HepG2 (cell line): Measurements from ENCODE around the gene NEURL1. TPM values are rescaled to one million over a fixed set of nuclear protein-coding genes. Genes with fewer than 3 reads are reported as not detected.

Source experiments
- ATAC-seq: fragments of 200-7000 bp; cut with Tn5 transposase; 3 replicates; pipeline ENCODE4 v1.9.1; 2020; ENCODE audit warnings: mild to moderate bottlenecking, moderate library complexity
- BruUV-seq: library from RNA; stranded (reverse); fragments of 400-500 nt; replicated peaks from 2 replicates; lab custom pipeline; 2021; lab: Mats Ljungman, UMichigan
- CTCF ChIA-PET: fragments of 300-600 bp; formaldehyde crosslinking; extraction: SDS; loops from one replicate; lab custom pipeline; 2021; ENCODE audit warnings: low total read pairs, inconsistent platforms, low intra/inter-chr PET ratio; lab: Yijun Ruan, JAX
- POLR2A ChIA-PET: fragments of 350-600 bp; sonication (Branson Sonifier 250); formaldehyde crosslinking; loops from one replicate; lab custom pipeline; 2020; ENCODE audit warnings: antibody characterized with exemption, inconsistent platforms; lab: Yijun Ruan, JAX
- DNase-seq: peaks from one replicate; pipeline ENCODE4 v3.0.0-alpha.2; 2015; ENCODE audit warnings: low spot score
- FAIRE-seq: peaks from 3 replicates; lab custom pipeline; 2011; peaks lifted over from hg19 to GRCh38; lab: Jason Lieb, UNC
- H2AFZ ChIP-seq: one replicate; pipeline ENCODE4 v1.6.1; 2011; ENCODE audit warnings: low read length, inconsistent platforms
- H3K27ac ChIP-seq: fragments of 300-600 bp; 3 replicates; pipeline ENCODE4 v1.8.0; 2011; ENCODE audit warnings: mixed run types, mild to moderate bottlenecking, mixed read lengths, low read length, inconsistent platforms; ENCODE audit not compliant: insufficient read depth; ENCODE audit errors: extremely low read length
- H3K27me3 ChIP-seq, 2 experiments: fragments of 200-600 bp in 1 of 2; 2 replicates in 1 of 2; 3 replicates in 1 of 2; pipeline versions ENCODE4 v1.6.0 to v1.8.0; 2011; ENCODE audit warnings: low read length in 2 of 2, mild to moderate bottlenecking in 2 of 2, moderate library complexity in 2 of 2, inconsistent platforms in 1 of 2; ENCODE audit not compliant: insufficient read depth in 2 of 2, control insufficient read depth in 1 of 2
- H3K36me3 ChIP-seq, 2 experiments: fragments of 200-600 bp in 1 of 2; replicated peaks in 1 of 2; 2 replicates in 1 of 2; 3 replicates in 1 of 2; pipeline versions ENCODE4 v1.5.1 to v1.8.0; 2011; ENCODE audit warnings: low read length in 2 of 2, inconsistent platforms in 1 of 2; ENCODE audit not compliant: insufficient read depth in 2 of 2, control insufficient read depth in 1 of 2
- H3K4me1 ChIP-seq: 2 replicates; pipeline ENCODE4 v1.5.1; 2012; ENCODE audit warnings: low read length, inconsistent platforms; ENCODE audit not compliant: insufficient read depth
- H3K4me2 ChIP-seq: 2 replicates; pipeline ENCODE4 v1.6.0; 2011; ENCODE audit warnings: low read depth, low read length, inconsistent platforms
- H3K4me3 ChIP-seq, 3 experiments: fragments of 200-600 bp in 1 of 3; sonication (generic), shearing (Covaris generic) in 1 of 3; replicated peaks in 1 of 3; 2 replicates each; pipeline ENCODE4 v1.5.1; 2011 to 2016; ENCODE audit warnings: low read length in 3 of 3, inconsistent platforms in 2 of 3, low read depth in 2 of 3, mild to moderate bottlenecking in 2 of 3, control low read depth in 1 of 3, mixed read lengths in 1 of 3; ENCODE audit not compliant: insufficient read depth in 1 of 3
- H3K79me2 ChIP-seq: one replicate; pipeline ENCODE4 v1.6.1; 2011; ENCODE audit warnings: low read length, inconsistent platforms; ENCODE audit not compliant: insufficient read depth
- H3K9ac ChIP-seq: 2 replicates; pipeline ENCODE4 v1.6.0; 2011; ENCODE audit warnings: mild to moderate bottlenecking, low read depth, low read length, inconsistent platforms; ENCODE audit not compliant: insufficient read depth
- H3K9me3 ChIP-seq: 2 replicates; pipeline ENCODE4 v1.5.1; 2012; ENCODE audit warnings: mild to moderate bottlenecking, low read length
- H4K20me1 ChIP-seq: 2 replicates; pipeline ENCODE4 v1.6.0; 2011; ENCODE audit warnings: inconsistent platforms, mild to moderate bottlenecking, low read length, moderate library complexity; ENCODE audit not compliant: insufficient read depth
- CHD2 ChIP-seq: IDR thresholded peaks from 2 replicates; pipeline ENCODE4 v1.6.1; 2011; ENCODE audit warnings: low read depth, low read length, improper control_type of control experiment
- EED ChIP-seq: sonication (generic); formaldehyde crosslinking; IDR thresholded peaks from 2 replicates; pipeline ENCODE4 v1.5.0; 2020; ENCODE audit warnings: mild to moderate bottlenecking, missing genetic modification reagents
- ETV6 ChIP-seq: sonication (generic); formaldehyde crosslinking; conservative IDR thresholded peaks from 2 replicates; pipeline ENCODE4 v1.4.0; 2020; ENCODE audit warnings: missing genetic modification reagents
- HOXA9 ChIP-seq: sonication (generic); formaldehyde crosslinking; IDR thresholded peaks from 2 replicates; pipeline ENCODE4 v1.8.1; 2022; ENCODE audit warnings: missing genetic modification reagents, mild to moderate bottlenecking, moderate library complexity, borderline replicate concordance
- KLF12 ChIP-seq: sonication (generic); formaldehyde crosslinking; IDR thresholded peaks from 2 replicates; pipeline ENCODE4 v1.4.0; 2020; ENCODE audit warnings: missing genetic modification reagents, borderline replicate concordance
- ZMAT5 ChIP-seq: sonication (generic); formaldehyde crosslinking; IDR thresholded peaks from 2 replicates; pipeline ENCODE4 v1.5.0; 2020; ENCODE audit warnings: mild to moderate bottlenecking, low read depth, missing genetic modification reagents, borderline replicate concordance
- ZNF644 ChIP-seq: IDR thresholded peaks from 2 replicates; pipeline ENCODE4 v1.6.1; 2016; ENCODE audit warnings: low read depth
- ZNF776 ChIP-seq: sonication (generic); formaldehyde crosslinking; IDR thresholded peaks from 2 replicates; pipeline ENCODE4 v1.4.0; 2020; ENCODE audit warnings: mild to moderate bottlenecking, missing genetic modification reagents
- WGBS: methylation state at CpG from one replicate; pipeline ENCODE4 v1.1.6; 2017; ENCODE audit warnings: low lambda C conversion rate; 5-methylcytosine and 5-hydroxymethylcytosine counted together
- in situ Hi-C: cut with HindIII; loops from 2 replicates; pipeline ENCODE4 v1.10.0; 2017; ENCODE audit warnings: low pct_unique_long_range_greater_than_20kb; ENCODE audit not compliant: extremely low pct_ligation_motif_present
- intact Hi-C: fragments of 100-400 bp; cut with micrococcal nuclease; formaldehyde crosslinking; loops from one replicate; pipeline ENCODE4 v1.10.0; 2022; ENCODE audit not compliant: unreplicated experiment
- polyA plus RNA-seq, 8 experiments: library from polyadenylated mRNA; depleted of rRNA in 3 of 8; stranded (reverse) in 7 of 8; unstranded in 1 of 8; fragments of >200 nt; fragmentation: Illumina TruSeq in 4 of 8; extraction: Trizol in 4 of 8; gene quantifications; 2 replicates each; pipeline versions ENCODE4 v1.2.1 to v1.2.3, GENCODE V29; 2011 to 2016; ENCODE audit warnings: low read depth in 4 of 8, missing spikeins in 1 of 8, mixed read lengths in 1 of 8; ENCODE audit not compliant: insufficient read depth in 1 of 8
- total RNA-seq, 5 experiments: library from RNA; depleted of rRNA; stranded (reverse); fragments of >200 nt; fragmentation: Illumina TruSeq; extraction: Trizol; gene quantifications; 2 replicates each; pipeline ENCODE4 v1.2.3, GENCODE V29; 2016; ENCODE audit warnings: low read depth in 1 of 5
- TF ChIP-seq, protein P1 (sequence below): sonication (generic); formaldehyde crosslinking; IDR thresholded peaks from 2 replicates; pipeline ENCODE4 v1.4.0; 2020; ENCODE audit warnings: missing genetic modification reagents
- TF ChIP-seq, protein P2 (sequence below): sonication (generic); formaldehyde crosslinking; IDR thresholded peaks from 2 replicates; pipeline ENCODE4 v1.5.1; 2020; ENCODE audit warnings: mild to moderate bottlenecking, missing genetic modification reagents
- TF ChIP-seq, protein P3 (sequence below): sonication (generic); formaldehyde crosslinking; IDR thresholded peaks from 2 replicates; pipeline ENCODE4 v1.4.0; 2020; ENCODE audit warnings: missing genetic modification reagents
- TF ChIP-seq, protein P4 (sequence below): sonication (generic); formaldehyde crosslinking; IDR thresholded peaks from 2 replicates; pipeline ENCODE4 v1.4.0; 2020; ENCODE audit warnings: mild to moderate bottlenecking, missing genetic modification reagents

The NEURL1 gene
- total and polyA plus RNA-seq, 2 of the 13 experiments (the other 11 are each of a cell fraction or from before 2014, with no cell fraction given), result not detected

- TF ChIP-seq, protein P1, sequence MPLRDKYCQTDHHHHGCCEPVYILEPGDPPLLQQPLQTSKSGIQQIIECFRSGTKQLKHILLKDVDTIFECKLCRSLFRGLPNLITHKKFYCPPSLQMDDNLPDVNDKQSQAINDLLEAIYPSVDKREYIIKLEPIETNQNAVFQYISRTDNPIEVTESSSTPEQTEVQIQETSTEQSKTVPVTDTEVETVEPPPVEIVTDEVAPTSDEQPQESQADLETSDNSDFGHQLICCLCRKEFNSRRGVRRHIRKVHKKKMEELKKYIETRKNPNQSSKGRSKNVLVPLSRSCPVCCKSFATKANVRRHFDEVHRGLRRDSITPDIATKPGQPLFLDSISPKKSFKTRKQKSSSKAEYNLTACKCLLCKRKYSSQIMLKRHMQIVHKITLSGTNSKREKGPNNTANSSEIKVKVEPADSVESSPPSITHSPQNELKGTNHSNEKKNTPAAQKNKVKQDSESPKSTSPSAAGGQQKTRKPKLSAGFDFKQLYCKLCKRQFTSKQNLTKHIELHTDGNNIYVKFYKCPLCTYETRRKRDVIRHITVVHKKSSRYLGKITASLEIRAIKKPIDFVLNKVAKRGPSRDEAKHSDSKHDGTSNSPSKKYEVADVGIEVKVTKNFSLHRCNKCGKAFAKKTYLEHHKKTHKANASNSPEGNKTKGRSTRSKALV (CRISPR knock-in tag), result 0 out of 2 replicates have a peak, but pooled peaks have one; percentile 67
- TF ChIP-seq ZNF644 (CRISPR knock-in tag) (no peak), CHD2 (no peak)
- TF ChIP-seq, all 625 proteins: peak for 2
These were observed at the start of gene NEURL1 (continued) for GRCh38 chr10:103493362-103493915.

DNA sequence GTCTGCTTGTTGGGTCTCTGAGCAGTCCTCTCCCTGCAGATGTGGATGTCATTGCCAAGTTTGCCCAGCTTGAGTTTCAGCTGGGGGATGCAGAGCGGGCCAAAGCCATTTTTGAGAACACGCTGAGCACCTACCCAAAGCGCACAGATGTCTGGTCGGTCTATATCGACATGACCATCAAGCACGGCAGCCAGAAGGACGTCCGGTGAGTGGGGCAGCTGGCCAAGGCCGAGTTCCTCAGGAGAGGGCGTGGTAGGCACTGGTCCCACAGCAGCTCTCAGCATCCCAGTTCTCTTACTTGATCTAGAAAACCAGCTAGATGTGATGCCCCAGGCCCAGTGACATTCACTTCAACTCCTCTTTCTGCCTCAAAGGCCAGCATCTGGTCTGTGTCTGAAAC lies 49.0 kb upstream of the NEURL1 start:
- Histone ChIP-seq H3K36me3 (peaks cover 33 to 64% of the 10 kb centered on the region in 2 experiments), H2AFZ (no peak overlapping the region), H3K27me3 (no peaks in the 10 kb centered on the region), H3K79me2 (no peaks in the 10 kb centered on the region), H3K4me3 (no peak overlapping the region), H3K4me2 (no peak overlapping the region), H3K9me3 (no peaks in the 10 kb centered on the region), H4K20me1 (no peaks in the 10 kb centered on the region), H3K9ac (no peak overlapping the region), H3K27ac (no peak overlapping the region), H3K4me1 (peaks cover 8% of the 10 kb centered on the region)
- in situ Hi-C loops, result no loop called here
- WGBS, result 90% methylated on average over 8 of the region's 10 CpGs
- DNase-seq (no peak), FAIRE-seq (no peak), ATAC-seq (no peak)
- TF ChIP-seq, protein P2, sequence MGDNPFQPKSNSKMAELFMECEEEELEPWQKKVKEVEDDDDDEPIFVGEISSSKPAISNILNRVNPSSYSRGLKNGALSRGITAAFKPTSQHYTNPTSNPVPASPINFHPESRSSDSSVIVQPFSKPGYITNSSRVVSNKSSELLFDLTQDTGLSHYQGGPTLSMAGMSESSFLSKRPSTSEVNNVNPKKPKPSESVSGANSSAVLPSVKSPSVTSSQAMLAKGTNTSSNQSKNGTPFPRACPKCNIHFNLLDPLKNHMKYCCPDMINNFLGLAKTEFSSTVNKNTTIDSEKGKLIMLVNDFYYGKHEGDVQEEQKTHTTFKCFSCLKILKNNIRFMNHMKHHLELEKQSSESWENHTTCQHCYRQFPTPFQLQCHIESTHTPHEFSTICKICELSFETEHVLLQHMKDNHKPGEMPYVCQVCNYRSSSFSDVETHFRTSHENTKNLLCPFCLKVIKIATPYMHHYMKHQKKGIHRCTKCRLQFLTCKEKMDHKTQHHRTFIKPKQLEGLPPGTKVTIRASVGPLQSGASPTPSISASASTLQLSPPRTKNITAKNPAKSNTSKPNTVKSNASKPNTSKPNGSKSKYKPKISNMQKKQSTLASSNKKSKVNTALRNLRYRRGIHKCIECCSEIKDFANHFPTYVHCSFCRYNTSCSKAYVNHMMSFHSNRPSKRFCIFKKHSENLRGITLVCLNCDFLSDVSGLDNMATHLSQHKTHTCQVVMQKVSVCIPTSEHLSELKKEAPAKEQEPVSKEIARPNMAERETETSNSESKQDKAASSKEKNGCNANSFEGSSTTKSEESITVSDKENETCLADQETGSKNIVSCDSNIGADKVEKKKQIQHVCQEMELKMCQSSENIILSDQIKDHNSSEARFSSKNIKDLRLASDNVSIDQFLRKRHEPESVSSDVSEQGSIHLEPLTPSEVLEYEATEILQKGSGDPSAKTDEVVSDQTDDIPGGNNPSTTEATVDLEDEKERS, result no peak
- TF ChIP-seq HOXA9 (CRISPR knock-in tag) (no peak), ETV6 (CRISPR knock-in tag) (no peak), ZNF776 (no peak), ZMAT5 (CRISPR knock-in tag) (no peak), EED (no peak), KLF12 (CRISPR knock-in tag) (no peak)
- TF ChIP-seq, protein P3, sequence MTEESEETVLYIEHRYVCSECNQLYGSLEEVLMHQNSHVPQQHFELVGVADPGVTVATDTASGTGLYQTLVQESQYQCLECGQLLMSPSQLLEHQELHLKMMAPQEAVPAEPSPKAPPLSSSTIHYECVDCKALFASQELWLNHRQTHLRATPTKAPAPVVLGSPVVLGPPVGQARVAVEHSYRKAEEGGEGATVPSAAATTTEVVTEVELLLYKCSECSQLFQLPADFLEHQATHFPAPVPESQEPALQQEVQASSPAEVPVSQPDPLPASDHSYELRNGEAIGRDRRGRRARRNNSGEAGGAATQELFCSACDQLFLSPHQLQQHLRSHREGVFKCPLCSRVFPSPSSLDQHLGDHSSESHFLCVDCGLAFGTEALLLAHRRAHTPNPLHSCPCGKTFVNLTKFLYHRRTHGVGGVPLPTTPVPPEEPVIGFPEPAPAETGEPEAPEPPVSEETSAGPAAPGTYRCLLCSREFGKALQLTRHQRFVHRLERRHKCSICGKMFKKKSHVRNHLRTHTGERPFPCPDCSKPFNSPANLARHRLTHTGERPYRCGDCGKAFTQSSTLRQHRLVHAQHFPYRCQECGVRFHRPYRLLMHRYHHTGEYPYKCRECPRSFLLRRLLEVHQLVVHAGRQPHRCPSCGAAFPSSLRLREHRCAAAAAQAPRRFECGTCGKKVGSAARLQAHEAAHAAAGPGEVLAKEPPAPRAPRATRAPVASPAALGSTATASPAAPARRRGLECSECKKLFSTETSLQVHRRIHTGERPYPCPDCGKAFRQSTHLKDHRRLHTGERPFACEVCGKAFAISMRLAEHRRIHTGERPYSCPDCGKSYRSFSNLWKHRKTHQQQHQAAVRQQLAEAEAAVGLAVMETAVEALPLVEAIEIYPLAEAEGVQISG (CRISPR knock-in tag), result no peak
- TF ChIP-seq, protein P4, sequence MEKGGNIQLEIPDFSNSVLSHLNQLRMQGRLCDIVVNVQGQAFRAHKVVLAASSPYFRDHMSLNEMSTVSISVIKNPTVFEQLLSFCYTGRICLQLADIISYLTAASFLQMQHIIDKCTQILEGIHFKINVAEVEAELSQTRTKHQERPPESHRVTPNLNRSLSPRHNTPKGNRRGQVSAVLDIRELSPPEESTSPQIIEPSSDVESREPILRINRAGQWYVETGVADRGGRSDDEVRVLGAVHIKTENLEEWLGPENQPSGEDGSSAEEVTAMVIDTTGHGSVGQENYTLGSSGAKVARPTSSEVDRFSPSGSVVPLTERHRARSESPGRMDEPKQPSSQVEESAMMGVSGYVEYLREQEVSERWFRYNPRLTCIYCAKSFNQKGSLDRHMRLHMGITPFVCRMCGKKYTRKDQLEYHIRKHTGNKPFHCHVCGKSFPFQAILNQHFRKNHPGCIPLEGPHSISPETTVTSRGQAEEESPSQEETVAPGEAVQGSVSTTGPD (CRISPR knock-in tag), result no peak
- intact Hi-C loops, result no loop called here
- BruUV-seq, result no TSS peak
- ChIA-PET CTCF (no interaction called here), POLR2A (no interaction called here)
